Stimulated activated CD8-positive, alpha-beta memory T cell treated with anti-CD3 and anti-CD28 coated beads, Interleukin-12 subunit alpha, Interleukin-12 subunit beta, amount 100 ng/mL, for 1 hour (primary cell): ENCODE measurements around the gene BICRAL.
"Not testable (repeated sequence)": the region's sequence is repeated elsewhere in the genome, so short reads cannot be mapped to it uniquely, and the experiment has no call there.

Experiments used
- DNase-seq: peaks from one replicate; pipeline ENCODE4 v3.0.0-alpha.2; 2020; ENCODE audit warnings: low read depth

BICRAL gene, protein sequence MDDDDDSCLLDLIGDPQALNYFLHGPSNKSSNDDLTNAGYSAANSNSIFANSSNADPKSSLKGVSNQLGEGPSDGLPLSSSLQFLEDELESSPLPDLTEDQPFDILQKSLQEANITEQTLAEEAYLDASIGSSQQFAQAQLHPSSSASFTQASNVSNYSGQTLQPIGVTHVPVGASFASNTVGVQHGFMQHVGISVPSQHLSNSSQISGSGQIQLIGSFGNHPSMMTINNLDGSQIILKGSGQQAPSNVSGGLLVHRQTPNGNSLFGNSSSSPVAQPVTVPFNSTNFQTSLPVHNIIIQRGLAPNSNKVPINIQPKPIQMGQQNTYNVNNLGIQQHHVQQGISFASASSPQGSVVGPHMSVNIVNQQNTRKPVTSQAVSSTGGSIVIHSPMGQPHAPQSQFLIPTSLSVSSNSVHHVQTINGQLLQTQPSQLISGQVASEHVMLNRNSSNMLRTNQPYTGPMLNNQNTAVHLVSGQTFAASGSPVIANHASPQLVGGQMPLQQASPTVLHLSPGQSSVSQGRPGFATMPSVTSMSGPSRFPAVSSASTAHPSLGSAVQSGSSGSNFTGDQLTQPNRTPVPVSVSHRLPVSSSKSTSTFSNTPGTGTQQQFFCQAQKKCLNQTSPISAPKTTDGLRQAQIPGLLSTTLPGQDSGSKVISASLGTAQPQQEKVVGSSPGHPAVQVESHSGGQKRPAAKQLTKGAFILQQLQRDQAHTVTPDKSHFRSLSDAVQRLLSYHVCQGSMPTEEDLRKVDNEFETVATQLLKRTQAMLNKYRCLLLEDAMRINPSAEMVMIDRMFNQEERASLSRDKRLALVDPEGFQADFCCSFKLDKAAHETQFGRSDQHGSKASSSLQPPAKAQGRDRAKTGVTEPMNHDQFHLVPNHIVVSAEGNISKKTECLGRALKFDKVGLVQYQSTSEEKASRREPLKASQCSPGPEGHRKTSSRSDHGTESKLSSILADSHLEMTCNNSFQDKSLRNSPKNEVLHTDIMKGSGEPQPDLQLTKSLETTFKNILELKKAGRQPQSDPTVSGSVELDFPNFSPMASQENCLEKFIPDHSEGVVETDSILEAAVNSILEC

DNA sequence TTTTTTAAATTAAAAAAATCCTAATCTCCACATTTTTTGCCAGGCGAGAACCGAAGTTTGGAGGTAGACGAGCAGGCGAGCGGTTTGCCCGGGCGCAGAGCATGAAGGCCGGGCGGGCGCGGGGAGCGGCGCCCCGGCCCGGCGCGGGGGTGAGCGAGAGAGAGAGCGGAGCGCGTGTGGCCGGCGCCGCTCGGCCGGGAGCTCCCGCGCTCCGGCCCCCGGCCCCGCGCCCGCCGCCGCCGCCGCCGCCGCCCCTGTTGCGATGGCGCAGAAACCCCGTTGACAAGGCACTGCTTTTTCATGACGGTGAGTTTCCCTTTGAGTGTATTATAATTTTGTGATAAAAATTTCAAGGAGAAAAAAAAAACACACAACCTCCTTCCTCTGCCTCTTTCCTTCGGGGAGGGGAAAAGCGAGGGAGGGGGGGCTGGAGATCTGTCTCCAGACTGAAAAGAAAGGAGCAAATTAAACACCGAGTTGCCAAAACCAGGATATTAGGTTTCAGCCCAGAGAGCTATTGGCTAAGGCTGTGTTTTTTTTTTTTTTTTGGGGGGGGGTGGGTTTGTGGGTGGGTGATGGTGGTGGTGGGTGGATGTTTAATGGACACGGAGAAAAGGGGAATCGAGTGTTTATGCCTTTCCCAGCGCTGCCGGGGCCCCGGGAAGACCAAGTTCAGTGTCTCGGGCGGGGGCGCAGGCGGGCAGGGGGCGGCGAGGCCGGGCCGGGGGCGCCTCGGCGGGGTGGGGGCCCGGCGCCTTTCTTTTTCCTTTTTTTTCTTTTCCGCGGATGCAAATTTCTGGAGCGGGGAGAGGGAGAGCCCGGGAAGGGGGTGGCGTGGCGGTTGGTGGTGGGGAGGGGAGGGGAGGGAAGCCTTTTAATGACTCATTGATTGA lies at the start of gene BICRAL:
BICRAL (plus strand) TSS at position 257 of the 893 bp plus-strand sequence. CDS start 39,971 bp downstream, outside the sequence.
- DNase-seq: peak; percentile 60

DNA sequence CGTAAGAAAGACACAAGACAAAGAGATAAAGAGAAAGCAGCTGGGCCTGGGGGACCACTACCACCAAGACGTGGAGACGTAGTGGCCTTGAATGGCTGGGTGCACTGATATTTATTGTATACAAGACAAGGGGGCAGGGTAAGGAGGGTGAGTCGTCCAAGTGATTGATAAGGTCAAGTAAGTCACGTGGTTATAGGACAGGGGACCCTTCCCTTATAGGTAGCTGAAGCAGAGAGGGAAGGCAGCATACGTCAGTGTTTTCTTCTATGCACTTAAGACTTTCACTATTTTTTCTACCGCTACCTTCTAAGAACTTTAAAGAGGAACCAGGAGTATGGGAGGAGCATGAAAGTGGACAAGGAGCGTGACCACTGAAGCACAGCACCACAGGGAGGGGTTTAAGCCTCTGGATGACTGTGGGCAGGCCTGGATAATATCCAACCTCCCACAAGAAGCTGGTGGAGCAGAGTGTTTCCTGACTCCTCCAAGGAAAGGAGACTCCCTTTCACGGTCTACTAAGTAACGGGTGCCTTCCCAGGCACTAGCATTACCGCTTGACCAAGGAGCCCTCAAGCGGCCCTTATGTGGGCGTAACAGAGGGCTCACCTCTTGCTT lies 47.9 kb upstream of the BICRAL start:
- not testable (repeated sequence) for DNase-seq

DNA sequence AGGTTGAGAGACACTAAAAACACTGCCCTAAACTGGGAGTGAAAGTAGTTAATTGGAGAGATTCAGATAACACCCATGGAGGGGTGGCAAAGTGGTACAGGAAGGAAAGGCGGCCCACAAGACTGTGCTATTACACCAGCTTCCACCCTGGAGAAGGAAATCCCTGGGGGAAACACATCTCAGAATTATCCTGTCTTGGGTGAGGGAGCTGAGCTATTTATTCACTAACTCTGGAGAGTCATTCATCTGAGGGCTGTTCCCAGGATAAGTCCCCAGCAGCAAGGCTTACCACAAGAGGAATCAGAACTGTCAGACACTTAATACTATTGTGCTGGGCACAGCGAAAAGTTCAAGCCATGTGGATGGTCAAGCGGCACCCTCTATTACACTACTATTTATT lies 45.9 kb upstream of the BICRAL start:
- no peak for DNase-seq

DNA sequence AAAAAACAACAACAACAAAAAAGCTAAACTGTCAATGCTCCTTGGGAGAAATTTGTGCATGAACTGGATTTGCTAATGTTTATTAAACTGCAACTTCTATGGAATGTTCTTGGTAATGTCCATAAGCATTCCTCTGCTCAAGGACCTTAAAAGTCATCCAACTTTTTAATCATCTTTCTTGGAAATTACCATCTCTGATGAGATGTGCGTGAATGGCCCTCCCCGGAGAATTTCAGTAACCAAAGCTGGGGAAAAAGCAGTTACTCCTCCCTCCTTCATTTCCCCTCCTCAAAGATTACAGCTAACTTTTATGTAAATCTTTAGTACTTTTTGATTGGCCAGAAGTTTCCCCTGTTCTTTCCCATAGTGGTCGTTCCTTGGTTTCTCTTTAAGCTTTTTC lies 41.1 kb upstream of the BICRAL start:
- no peak for DNase-seq

DNA sequence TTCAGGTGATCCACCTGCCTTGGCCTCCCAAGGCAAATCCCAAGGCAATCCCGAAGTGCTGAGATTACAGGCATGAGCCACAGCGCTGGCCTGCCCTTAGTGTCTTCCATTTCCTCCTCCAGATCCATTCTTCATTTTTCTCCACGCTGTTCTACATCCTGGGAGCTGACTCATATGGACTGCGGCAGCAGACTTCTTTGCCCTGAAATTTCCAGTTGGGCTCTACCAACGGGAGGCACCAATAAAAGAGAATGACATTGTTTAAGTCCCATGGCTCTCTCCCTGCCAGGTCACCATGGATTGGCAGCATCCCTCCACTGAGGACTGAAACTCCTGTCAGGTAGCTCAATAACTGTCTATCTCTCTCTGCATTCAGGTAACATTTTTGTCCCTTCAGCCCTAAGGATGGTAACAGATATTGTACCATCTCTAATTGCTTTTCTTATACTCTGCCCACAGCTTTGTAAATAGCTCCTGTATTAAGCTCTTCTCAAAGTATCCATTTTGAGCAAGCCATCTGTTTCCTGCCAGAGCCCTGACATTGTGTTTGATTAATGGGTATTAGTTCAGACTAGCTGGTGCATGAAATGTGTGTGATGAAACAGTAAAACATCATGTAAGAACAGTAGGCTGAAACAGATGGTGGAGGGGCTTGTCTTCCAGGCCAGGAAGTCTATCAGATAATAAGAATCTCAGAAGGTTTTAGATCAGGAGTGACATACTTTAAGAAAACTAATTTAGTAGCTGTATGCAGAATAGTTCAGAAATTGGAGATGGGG lies 39.5 kb upstream of the BICRAL start:
- DNase-seq: no peak

DNA sequence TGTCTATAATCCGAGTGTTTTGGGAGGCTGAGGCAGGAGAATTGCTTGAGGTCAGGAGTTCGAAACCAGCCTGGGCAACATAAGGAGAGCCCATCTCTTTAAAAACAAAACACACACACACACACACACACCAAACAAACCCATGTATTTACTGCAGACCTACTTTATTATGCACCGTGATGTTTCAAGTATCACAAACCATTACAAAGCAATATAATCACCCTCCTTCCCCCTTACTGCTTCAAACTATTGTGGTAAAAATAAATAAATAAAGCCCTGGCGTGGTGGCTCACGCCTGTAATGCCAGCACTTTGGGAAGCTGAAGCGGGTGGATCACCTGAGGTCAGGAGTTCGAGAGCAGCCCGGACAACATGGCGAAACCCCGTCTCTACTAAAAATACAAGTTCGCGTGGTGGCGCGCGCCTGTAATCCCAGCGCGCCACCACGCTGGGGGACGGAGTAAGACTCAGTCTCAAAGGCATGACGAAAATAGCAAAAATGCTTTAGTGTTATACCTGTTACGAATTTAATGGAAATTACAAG lies 37.4 kb upstream of the BICRAL start:
- no peak for DNase-seq

DNA sequence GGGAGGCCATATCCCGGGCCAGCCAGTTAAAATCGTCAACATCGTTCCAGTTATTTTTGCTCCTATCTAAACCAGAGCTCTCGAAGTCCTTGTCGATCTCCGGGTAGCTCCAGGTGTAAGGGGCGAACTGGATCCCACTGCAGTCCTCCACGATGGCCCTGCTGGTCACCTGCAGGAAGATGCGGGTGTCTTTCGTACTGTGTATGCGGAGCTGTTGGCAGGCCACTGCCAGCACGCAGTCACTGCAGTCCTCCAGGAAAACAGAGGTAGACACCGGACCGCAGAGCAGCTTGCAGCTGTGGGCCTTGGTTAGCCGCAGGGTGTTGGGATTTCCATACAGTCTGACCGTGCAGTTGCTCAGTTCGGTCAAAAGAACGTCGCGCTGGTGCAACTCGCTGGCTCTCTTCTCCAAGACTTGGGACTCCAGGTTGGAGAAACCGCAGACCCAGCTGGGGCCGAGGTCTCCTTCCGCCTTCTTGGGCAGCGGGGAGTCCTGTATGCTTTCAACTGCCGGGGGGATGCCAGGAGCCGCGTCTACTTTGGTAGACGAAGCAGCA lies 36.7 kb upstream of the BICRAL start:
- no peak for DNase-seq

DNA sequence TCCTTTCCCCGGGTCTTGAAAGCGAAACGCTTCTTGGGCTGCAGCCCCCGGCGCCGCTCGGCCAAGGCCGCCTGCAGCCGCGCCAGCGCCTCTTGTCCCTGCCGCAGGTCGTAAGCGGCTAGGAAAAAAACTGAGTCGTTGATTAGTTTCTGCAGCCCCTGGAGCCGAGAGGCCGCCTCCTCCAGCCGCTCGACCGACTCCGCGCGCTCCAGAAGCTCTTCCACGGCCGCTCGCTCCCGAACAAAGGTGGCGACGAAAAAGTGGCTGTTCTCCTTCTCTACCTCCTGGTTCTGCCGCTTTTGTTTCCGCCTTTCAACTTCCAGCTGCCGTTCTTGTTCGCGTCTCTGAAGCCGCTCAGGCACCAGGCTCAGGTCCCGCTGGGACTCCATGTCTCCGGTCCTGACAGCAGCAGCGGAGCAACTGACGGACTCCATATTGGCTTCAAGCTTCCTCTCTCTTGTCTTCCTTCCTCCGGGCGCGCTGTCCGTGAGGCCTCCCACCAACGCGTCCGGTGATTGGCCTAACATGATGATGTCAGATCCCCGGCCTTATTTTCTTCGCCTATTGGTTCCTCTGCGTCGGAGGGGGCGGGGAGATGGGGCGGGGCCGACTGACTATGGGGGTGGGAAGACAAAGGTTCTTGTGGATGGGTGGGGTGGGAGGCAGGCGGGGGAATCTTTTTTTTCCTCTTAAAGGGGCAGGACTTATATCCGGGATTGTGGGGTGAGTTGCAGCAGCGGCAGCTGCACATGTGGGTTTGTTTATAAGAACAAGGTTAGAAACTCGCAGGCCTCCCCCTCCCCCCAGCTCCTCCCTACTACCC lies 36.0 kb upstream of the BICRAL start, which contains the start of gene TBCC:
TBCC (minus strand) TSS at position 464 of the 823 bp plus-strand sequence; CDS start at position 434, 30 bp downstream.
- DNase-seq: peak; percentile 90

DNA sequence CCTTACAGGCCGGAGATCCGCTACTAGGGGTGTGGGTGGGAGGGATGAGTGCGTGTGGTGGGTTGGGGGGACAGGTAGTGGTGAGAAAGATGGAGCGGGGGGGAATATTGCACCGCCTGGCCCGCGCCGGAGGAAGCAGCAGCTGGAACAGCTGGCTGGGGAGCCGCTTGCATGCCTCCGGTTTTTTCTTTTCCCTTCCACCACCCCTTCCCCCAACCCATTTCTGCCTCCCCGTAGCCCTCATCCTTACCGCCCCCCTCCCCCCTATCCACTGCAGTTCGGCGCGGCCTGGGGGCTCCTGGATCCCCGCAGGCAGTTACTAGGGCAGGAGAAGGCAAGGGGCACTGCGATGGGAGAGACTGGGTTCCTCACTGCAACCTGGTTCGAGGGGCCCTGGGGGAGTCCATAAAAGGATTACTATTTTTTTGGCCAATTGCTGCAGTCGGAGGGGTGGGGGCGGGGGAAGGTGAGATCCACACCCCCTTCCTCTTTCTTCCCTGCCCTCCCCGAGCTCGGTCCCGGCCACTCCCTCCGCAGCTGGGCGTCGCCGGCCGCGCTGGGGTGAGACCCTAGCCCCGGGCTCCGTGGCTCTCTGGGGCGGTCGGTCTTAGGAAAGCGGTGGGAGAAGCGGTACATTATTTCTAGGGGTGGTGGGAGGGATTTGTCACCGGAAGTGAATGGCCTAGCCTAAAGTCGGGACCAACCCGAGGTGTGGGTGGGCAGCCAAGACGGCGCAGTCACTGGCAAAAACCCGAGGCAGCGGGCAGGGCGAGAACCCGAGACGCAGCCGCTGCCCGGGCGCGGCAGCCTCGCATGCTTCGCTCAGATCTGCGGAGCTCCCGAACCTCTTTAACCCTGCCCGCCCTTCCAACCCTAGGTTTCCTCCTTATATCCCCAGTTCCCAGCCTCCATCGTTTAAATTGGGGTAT lies 35.1 kb upstream of the BICRAL start:
- DNase-seq: peak; percentile 64

DNA sequence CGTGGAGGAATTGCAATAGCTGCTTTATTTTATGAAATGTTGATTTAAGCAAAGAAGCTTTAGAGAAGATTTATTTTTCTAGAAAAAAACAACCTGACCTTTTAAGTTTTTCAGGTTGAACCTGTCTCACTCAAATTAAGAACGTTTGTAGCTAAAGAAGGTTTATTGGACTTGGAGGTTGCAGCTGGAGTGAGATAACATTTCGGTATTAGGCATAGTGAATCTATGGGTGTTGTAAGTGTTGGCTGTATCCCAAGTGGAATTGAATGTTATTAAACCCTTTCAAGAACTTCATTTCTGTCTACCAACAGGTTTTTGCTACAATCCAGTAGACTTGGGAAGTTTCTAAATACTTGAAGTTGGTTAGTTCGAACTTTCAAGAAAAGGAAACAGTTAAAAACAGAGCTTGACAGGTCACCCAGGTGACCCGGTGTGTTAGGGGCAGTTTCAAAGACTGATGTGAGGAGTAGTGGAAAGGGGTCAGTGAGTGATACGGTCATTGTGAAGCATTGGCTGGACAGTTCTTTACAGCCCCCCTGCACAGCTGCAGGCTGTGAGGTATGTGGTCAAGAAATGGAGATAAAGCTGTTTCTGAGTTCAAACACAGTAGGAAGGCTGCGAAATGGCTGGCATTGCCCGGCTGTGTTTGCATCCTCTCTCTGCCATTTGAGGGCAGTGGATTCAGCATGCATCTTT lies 33.5 kb upstream of the BICRAL start:
- DNase-seq: no peak

DNA sequence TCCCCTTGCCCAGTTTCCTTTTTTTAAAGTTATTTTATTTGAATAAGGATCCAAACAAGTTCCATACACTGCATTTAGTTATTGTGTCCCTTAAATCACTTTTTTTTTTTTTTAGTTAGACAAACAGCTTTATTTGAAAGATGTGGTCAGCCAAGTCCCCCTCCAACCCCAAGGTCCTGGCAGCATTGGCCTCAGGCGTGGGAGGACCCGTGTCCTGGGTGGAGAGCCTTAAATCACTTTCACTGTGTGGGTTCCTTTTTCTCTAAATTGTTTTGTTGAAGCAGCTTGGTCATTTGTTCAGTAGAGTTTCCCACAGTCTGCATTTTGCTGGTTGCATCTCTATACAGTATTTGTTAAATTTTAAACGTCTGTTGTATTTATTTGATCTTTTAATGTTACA lies 30.8 kb upstream of the BICRAL start:
- DNase-seq: no peak

DNA sequence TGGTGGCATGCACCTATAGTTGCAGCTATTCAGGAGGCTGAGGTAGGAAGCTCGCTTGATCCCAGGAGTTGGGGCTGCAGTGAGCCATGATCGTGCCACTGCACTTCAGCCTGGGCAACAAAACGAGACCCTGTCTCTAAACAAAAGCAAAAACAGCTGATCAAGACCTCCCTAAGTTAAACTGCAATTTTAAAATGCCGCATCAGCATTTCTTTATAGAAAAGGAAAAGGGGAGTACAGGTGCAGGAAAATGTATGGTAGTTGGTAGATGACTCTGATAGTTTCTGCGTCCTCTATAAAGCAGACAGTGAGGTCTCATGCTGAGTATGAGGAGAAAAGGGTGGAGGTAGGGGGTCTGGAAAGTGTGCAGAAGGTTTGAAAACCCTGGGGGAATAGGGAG lies 27.1 kb upstream of the BICRAL start:
- no peak for DNase-seq

DNA sequence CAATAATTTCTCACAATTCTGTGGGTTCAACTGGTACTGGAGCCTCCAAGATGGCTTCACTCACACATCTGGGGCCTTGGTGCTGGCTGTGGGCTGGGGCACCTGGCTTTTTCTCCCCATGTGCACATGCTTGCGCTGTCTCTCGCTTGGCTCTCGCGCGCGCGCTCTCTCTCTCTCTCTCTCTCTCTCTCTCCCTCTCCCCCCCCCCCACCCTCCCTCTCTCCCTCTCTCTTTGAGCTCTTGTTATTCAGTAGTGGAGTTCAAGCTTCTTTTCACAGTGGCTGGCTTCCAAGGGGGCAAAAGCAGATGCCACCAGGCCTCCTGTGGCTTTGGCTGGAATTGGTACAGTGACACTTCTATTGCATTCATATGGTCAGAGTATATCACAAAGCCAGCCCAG lies 25.1 kb upstream of the BICRAL start:
- DNase-seq: no peak

DNA sequence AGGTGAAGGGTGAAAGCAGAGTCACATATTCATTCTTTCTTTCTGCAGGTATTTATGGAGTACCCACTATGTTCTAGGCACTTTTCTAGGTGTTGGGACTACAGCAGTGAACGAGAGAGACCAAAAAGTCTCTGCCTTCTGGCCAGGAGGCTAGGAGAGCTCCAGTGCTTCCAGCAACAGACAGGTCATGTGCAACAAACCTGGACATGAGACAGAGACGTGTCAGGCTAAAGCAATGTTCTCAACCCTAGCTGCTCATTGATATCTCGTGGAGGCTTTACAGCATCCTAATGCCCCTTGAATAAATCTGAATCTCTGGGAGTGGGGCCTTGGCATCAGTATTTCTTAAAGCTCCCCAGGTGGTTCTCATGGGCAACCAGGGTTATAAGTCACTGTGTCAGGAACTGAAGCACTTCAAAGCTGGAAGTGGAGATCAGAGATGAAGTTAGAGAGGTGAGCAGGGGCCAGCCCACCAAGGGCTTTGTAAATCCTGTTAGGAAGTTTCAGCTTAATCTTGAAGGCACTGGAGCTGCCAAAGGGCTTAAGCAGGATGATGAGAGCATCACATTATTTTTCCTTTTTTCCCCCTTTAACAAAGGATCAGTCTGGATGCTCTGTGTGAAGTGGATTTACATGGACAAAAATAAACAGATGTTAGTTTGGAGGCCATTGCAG lies 23.0 kb upstream of the BICRAL start:
- no peak for DNase-seq

DNA sequence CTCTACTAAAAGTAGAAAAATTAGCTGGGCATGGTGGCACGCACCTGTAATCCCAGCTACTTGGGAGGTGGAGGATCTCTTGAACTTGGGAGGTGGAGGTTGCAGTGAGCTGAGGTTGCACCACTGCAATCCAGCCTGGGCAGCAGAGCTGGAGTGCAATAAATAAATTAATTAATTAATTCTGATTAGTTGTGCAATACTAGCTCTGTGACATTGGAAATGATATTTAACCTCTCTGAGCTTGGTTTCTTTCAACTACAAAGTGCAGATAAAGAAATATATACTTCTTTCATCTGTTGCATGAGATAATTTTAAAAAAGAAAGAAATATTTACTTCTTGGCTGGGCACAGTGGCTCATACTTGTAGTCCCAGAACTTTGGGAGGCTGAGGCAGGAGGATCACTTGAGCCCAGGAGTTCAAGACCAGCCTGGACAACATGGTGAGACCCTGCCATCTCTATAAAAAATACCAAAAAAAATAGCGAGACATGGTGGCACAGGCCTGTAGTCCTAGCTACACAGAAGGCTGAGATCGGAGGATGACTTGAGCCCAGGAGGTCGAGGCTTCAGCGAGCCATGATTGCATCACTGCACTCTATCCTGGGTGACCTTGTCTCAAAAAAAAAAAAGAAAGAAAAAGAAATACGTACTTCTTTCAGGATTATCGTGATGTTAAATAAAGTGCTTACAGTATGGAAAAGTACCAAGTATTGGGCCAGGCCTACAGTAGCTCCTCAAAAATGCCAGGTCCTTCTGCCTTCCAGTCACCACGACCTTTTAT lies 20.4 kb upstream of the BICRAL start:
- no peak for DNase-seq

DNA sequence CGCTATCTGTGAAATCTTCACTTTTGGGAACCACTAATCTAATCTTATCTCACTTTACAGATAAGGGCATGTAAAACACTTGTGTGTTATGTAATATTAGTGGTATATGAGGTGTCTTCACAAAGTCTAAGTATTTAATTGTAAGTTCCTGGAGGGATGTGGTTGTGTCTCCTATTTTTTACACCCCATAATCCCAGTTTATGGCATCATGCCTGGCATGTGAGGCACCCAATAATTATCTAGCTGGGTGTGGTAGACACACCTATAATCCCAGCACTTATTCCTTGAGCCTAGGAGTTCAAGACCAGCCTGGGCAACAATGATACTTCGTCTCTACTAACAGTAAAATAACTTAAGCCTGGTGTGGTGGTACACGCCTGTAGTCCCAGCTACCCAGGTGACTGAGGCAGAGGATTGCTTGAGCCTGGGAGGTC lies 19.4 kb upstream of the BICRAL start:
- DNase-seq: no peak
